GM23338 (cell line): ENCODE results near the gene C22orf15. TPM values are rescaled to one million over a fixed set of nuclear protein-coding genes. Genes with fewer than 3 reads are reported as not detected.

ENCODE experiments used
- ATAC-seq: fragments of 200-7000 bp; cut with Tn5 transposase; 3 replicates; pipeline ENCODE4 v1.9.1; 2020
- DNase-seq: peaks from one replicate; pipeline ENCODE4 v3.0.0-alpha.2; 2015; ENCODE audit warnings: low spot score
- H2AFZ ChIP-seq: fragments of 200-600 bp; sonication (generic); 2 replicates; pipeline ENCODE4 v1.8.0; 2016; ENCODE audit warnings: antibody characterized with exemption, mild to moderate bottlenecking, moderate library complexity
- H3F3A ChIP-seq: fragments of 200-600 bp; sonication (generic); replicated peaks from 2 replicates; pipeline ENCODE4 v1.8.0; 2017; ENCODE audit warnings: antibody characterized with exemption, mixed run types, low read depth
- H3K27ac ChIP-seq: fragments of 200-600 bp; sonication (generic); 2 replicates; pipeline ENCODE4 v1.6.1; 2016; ENCODE audit warnings: low read depth
- H3K27me3 ChIP-seq: fragments of 200-600 bp; sonication (generic); 2 replicates; pipeline ENCODE4 v1.8.0; 2016; ENCODE audit warnings: mild to moderate bottlenecking, mixed run types, moderate library complexity; ENCODE audit not compliant: insufficient read depth
- H3K36me3 ChIP-seq: fragments of 200-600 bp; sonication (generic); 2 replicates; pipeline ENCODE4 v1.8.0; 2016; ENCODE audit warnings: mild to moderate bottlenecking; ENCODE audit not compliant: insufficient read depth
- H3K4me1 ChIP-seq: fragments of 200-600 bp; sonication (generic); 2 replicates; pipeline ENCODE4 v1.8.0; 2016; ENCODE audit warnings: mild to moderate bottlenecking, moderate library complexity; ENCODE audit not compliant: insufficient read depth
- H3K4me2 ChIP-seq: fragments of 200-600 bp; sonication (generic); 2 replicates; pipeline ENCODE4 v1.7.1; 2017; ENCODE audit warnings: mixed run types
- H3K4me3 ChIP-seq: fragments of 200-600 bp; sonication (generic); 2 replicates; pipeline ENCODE4 v1.6.1; 2016; ENCODE audit warnings: mixed run types
- H3K79me2 ChIP-seq: fragments of 200-600 bp; sonication (generic); replicated peaks from 2 replicates; pipeline ENCODE4 v1.8.0; 2017; ENCODE audit warnings: mild to moderate bottlenecking; ENCODE audit not compliant: insufficient read depth
- H3K9me2 ChIP-seq: fragments of 200-600 bp; sonication (generic); 2 replicates; pipeline ENCODE4 v1.8.0; 2017; ENCODE audit not compliant: insufficient read depth
- H4K20me1 ChIP-seq: fragments of 200-600 bp; sonication (generic); replicated peaks from 2 replicates; pipeline ENCODE4 v1.8.0; 2017; ENCODE audit warnings: mild to moderate bottlenecking; ENCODE audit not compliant: insufficient read depth
- H3K27ac Mint-ChIP-seq: 2 replicates; pipeline ENCODE4 v1.8.0; 2020; ENCODE audit warnings: inconsistent platforms, mild to moderate bottlenecking, moderate library complexity, mixed read lengths
- H3K27me3 Mint-ChIP-seq: 3 replicates; pipeline ENCODE4 v1.8.0; 2022; ENCODE audit warnings: low read depth, mild to moderate bottlenecking, moderate library complexity, mixed read lengths, inconsistent platforms; ENCODE audit not compliant: insufficient read depth, poor library complexity
- H3K36me3 Mint-ChIP-seq: 3 replicates; pipeline ENCODE4 v1.8.0; 2021; ENCODE audit warnings: low read depth, mild to moderate bottlenecking, inconsistent platforms, moderate library complexity, mixed read lengths
- H3K4me1 Mint-ChIP-seq: 3 replicates; pipeline ENCODE4 v1.8.0; 2020; ENCODE audit warnings: mild to moderate bottlenecking, inconsistent platforms, mixed read lengths
- H3K4me3 Mint-ChIP-seq: 3 replicates; pipeline ENCODE4 v1.8.0; 2021; ENCODE audit warnings: moderate library complexity, mild to moderate bottlenecking, inconsistent platforms, mixed read lengths
- H3K9me3 Mint-ChIP-seq: 3 replicates; pipeline ENCODE4 v1.8.0; 2020; ENCODE audit warnings: moderate library complexity, mild to moderate bottlenecking, inconsistent platforms, mixed read lengths
- CREB1 ChIP-seq: fragments of 250-450 bp; sonication (Bioruptor Pico); IDR thresholded peaks from 2 replicates; pipeline ENCODE4 v1.5.0; 2020; ENCODE audit warnings: low read depth, mild to moderate bottlenecking, moderate library complexity
- CTCF ChIP-seq, 2 experiments: fragments of 200-600 bp in 1 of 2; sonication (generic) in 1 of 2; conservative IDR thresholded peaks; 2 replicates each; pipeline versions ENCODE4 v1.5.1 to v1.6.1; 2016 to 2017; ENCODE audit warnings: antibody characterized with exemption in 2 of 2, low read depth in 2 of 2, mild to moderate bottlenecking in 2 of 2, moderate library complexity in 1 of 2
- ETS1 ChIP-seq: IDR thresholded peaks from 2 replicates; pipeline ENCODE4 v1.6.1; 2016; ENCODE audit warnings: antibody characterized with exemption
- EZH2 ChIP-seq: fragments of 200-600 bp; sonication (generic); IDR thresholded peaks from one replicate; pipeline ENCODE4 v1.8.0; 2017; ENCODE audit warnings: antibody characterized with exemption, mild to moderate bottlenecking, low read depth; ENCODE audit not compliant: unreplicated experiment
- EZH2phosphoT487 ChIP-seq: fragments of 200-600 bp; sonication (generic); IDR thresholded peaks from one replicate; pipeline ENCODE4 v1.8.1; 2018; ENCODE audit warnings: antibody characterized with exemption; ENCODE audit not compliant: unreplicated experiment
- JUNB ChIP-seq: IDR thresholded peaks from one replicate; pipeline ENCODE4 v1.6.1; 2016; ENCODE audit warnings: antibody characterized with exemption; ENCODE audit not compliant: unreplicated experiment
- NANOG ChIP-seq: IDR thresholded peaks from 2 replicates; pipeline ENCODE4 v1.6.1; 2016; ENCODE audit warnings: antibody characterized with exemption, borderline replicate concordance
- POLR2AphosphoS5 ChIP-seq: IDR thresholded peaks from 2 replicates; pipeline ENCODE4 v1.6.1; 2016; ENCODE audit warnings: antibody characterized with exemption, low read depth
- REST ChIP-seq: IDR thresholded peaks from one replicate; pipeline ENCODE4 v1.6.1; 2018; ENCODE audit warnings: antibody characterized with exemption; ENCODE audit not compliant: unreplicated experiment
- STAT1 ChIP-seq: IDR thresholded peaks from one replicate; pipeline ENCODE4 v1.6.1; 2016; ENCODE audit warnings: antibody characterized with exemption; ENCODE audit not compliant: unreplicated experiment
- ZNF114 ChIP-seq: fragments of 250-450 bp; sonication (Bioruptor Pico); IDR thresholded peaks from 2 replicates; pipeline ENCODE4 v1.5.0; 2020; ENCODE audit warnings: mild to moderate bottlenecking, moderate library complexity
- ZNF331 ChIP-seq: fragments of 250-450 bp; sonication (Bioruptor Pico); IDR thresholded peaks from 2 replicates; pipeline ENCODE4 v1.5.0; 2020; ENCODE audit warnings: low read depth, mild to moderate bottlenecking, moderate library complexity
- ZNF462 ChIP-seq: fragments of 250-450 bp; sonication (Bioruptor Pico); IDR thresholded peaks from 2 replicates; pipeline ENCODE4 v1.5.0; 2020; ENCODE audit warnings: mild to moderate bottlenecking, moderate library complexity
- polyA plus RNA-seq: library from polyadenylated mRNA; unstranded; fragments of >200 nt; fragmentation: Nextera tagmentation; extraction: Ambion mirVana; gene quantifications from 2 replicates; pipeline ENCODE4 v1.2.1, GENCODE V29; 2016
- total RNA-seq: library from RNA; depleted of rRNA; stranded (reverse); fragments of >200 nt; shearing (Covaris generic); gene quantifications from 2 replicates; pipeline ENCODE4 v1.2.3, GENCODE V29; 2014

Gene C22orf15
- total and polyA plus RNA-seq, 2 experiments from 2014 or later, result 3.6 to 9.3 TPM

GRCh38 chr22:23800297-23801237 is 37.8 kb downstream of the C22orf15 start:
- H3K4me1 Mint-ChIP-seq, result peaks cover 3% of the 10 kb centered on the region; the same call in 1 of the 3 replicates
- Histone ChIP-seq H3K27me3 (no peaks in the 10 kb centered on the region), H2AFZ (no peak overlapping the region), H3K4me1 (no peaks in the 10 kb centered on the region), H3K79me2 (no peaks in the 10 kb centered on the region), H3F3A (peaks cover 4% of the 10 kb centered on the region; the same call in 1 of the 2 replicates), H3K9me2 (no peaks in the 10 kb centered on the region), H4K20me1 (no peaks in the 10 kb centered on the region; the same call in 1 of the 2 replicates), H3K36me3 (peaks cover 40% of the 10 kb centered on the region), H3K4me3 (no peak overlapping the region), H3K27ac (no peak overlapping the region), H3K4me2 (no peak overlapping the region)
- peaks cover 90% of the 10 kb centered on the region for H3K36me3 Mint-ChIP-seq
- DNase-seq (no peak), ATAC-seq (no peak)
- TF ChIP-seq CREB1 (no peak), EZH2 (no peak), POLR2AphosphoS5 (no peak), NANOG (no peak), CTCF (conservative IDR thresholded peaks at IDR 0.05; ENCODE audit: low read depth in 2 of 2) (no peak), ETS1 (no peak), JUNB (no peak), ZNF462 (CRISPR knock-in tag) (no peak), ZNF331 (CRISPR knock-in tag) (no peak), REST (no peak), ZNF114 (CRISPR knock-in tag) (no peak), EZH2phosphoT487 (no peak), STAT1 (no peak)
- H3K9me3 Mint-ChIP-seq, result no peaks in the 10 kb centered on the region; the same call in 2 of the 3 replicates
- no peaks in the 10 kb centered on the region for H3K27me3 Mint-ChIP-seq
- H3K4me3 Mint-ChIP-seq, result no peak overlapping the region
- H3K27ac Mint-ChIP-seq, result peak overlapping the region; percentile 86; the same call in 1 of the 2 replicates
